Measurements from ENCODE around the gene APLP2.

The APLP2 gene

GRCh38 chr11:130031056-130031455, 38.6 kb upstream of the APLP2 start:
- TF ChIP-seq CTCF (IDR thresholded peaks at IDR 0.05; ENCODE audit: borderline replicate concordance, insufficient read depth, low read depth, low read length): no peak
- H3K4me3 ChIP-seq (ENCODE audit: low read depth, low read length): no peak overlapping the region

- no peak overlapping the region for H3K4me3 ChIP-seq (ENCODE audit: low read depth, low read length)
- no peak for TF ChIP-seq CTCF (IDR thresholded peaks at IDR 0.05; ENCODE audit: borderline replicate concordance, insufficient read depth, low read depth, low read length)
Observed at GRCh38 chr11:130031945-130032344, 37.7 kb upstream of the APLP2 start.

GRCh38 chr11:130032931-130033330, 36.8 kb upstream of the APLP2 start:
- H3K4me3 ChIP-seq (ENCODE audit: low read depth, low read length): no peak overlapping the region
- no peak for TF ChIP-seq CTCF (IDR thresholded peaks at IDR 0.05; ENCODE audit: borderline replicate concordance, insufficient read depth, low read depth, low read length)

- no peak overlapping the region for H3K4me3 ChIP-seq (ENCODE audit: low read depth, low read length)
- no peak for TF ChIP-seq CTCF (IDR thresholded peaks at IDR 0.05; ENCODE audit: borderline replicate concordance, insufficient read depth, low read depth, low read length)
Observed at GRCh38 chr11:130034236-130034635, 35.5 kb upstream of the APLP2 start.

- no peak for TF ChIP-seq CTCF (IDR thresholded peaks at IDR 0.05; ENCODE audit: borderline replicate concordance, insufficient read depth, low read depth, low read length)
- no peak overlapping the region for H3K4me3 ChIP-seq (ENCODE audit: low read depth, low read length)
Observed at GRCh38 chr11:130037058-130037457, 32.6 kb upstream of the APLP2 start.

GRCh38 chr11:130037881-130038585, 31.7 kb upstream of the APLP2 start:
- no peak overlapping the region for H3K4me3 ChIP-seq (ENCODE audit: low read depth, low read length)
- TF ChIP-seq CTCF (IDR thresholded peaks at IDR 0.05; ENCODE audit: borderline replicate concordance, insufficient read depth, low read depth, low read length): no peak

- H3K4me3 ChIP-seq (ENCODE audit: low read depth, low read length): no peak overlapping the region
- TF ChIP-seq CTCF (IDR thresholded peaks at IDR 0.05; ENCODE audit: borderline replicate concordance, insufficient read depth, low read depth, low read length): no peak
Observed at GRCh38 chr11:130040281-130040940, 29.3 kb upstream of the APLP2 start.

Measured in GM12875 (cell line).